ENCODE data around the gene B3GALT4. TPM values are rescaled to one million over a fixed set of nuclear protein-coding genes. Genes with fewer than 3 reads are reported as not detected.

Gene B3GALT4
- total RNA-seq, 2 experiments from 2014 or later = 11.1 to 12.7 TPM

DNA sequence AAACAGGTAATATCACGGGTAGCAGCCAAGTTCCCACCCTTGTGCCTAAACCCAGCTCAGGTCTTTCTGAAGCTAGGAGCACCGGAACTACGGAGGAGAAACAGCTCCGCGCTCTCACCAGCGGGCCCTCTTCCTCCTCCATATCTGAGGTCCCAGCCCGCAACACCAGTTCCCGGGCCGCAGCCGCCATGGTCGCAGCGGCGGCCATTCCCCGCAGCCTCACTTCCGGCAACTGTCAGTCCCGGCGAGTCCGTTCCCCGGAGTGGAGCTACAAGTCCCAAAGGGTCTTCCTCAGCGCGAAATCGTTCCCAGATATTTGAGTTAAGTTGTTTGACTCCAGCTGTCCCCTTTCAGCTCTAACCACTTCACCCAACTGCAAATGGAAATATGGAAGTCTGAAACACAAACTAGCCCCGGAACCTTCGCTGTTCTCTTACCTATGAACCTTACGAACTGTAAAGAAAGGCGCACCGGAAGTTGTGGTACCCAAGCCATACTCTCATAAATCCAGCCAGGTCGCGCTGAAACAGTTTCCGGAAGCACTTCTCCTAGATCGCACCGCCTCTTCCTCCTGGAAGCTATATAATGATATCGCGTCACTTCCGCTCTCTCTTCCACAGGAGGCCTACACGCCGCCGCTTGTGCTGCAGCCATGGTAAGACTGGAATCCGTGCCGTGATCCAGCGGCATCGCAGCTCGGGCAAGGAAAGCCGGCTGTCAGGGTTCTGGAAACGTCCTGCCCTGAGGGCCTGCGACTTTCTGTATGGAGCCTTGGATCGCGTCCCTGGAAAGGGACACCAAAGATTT lies 5.3 kb upstream of the B3GALT4 start, which contains the start of the genes RPS18 and VPS52:
TSS of gene RPS18 (plus strand) at position 608 of the 807 bp plus-strand sequence. CDS start at position 653, 45 bp downstream.
TSS of gene VPS52 (minus strand) at position 409 of the 807 bp plus-strand sequence. CDS start at position 208, 201 bp downstream.
- DNase-seq = peak; percentile 83 to 98 (median 89)
- H3K4me1 ChIP-seq (ENCODE audit: insufficient read depth, low read length) = peaks cover 62% of the 10 kb centered on the region
- Mint-ChIP-seq H3K4me1 (ENCODE audit: low read depth) (peaks cover 70% of the 10 kb centered on the region), H3K27ac (peak within 1 kb of the TSS; percentile 97), H3K9me3 (no peaks in the 10 kb centered on the region), H3K27me3 (no peaks in the 10 kb centered on the region), H3K36me3 (ENCODE audit: low read depth) (peaks cover 93% of the 10 kb centered on the region), H3K4me3 (peak within 1 kb of the TSS; percentile 96)
- H3K27me3 ChIP-seq (ENCODE audit: control insufficient read depth in 1 of 2, insufficient read depth in 2 of 2, low read length in 2 of 2) = no peaks in the 10 kb centered on the region
- no peaks in the 10 kb centered on the region for H3K9me3 ChIP-seq (ENCODE audit: control insufficient read depth in 1 of 2, insufficient read depth in 1 of 2, low read length in 2 of 2)
- peak; percentile 80 for ATAC-seq (ENCODE audit: poor library complexity)
- peaks cover 74% of the 10 kb centered on the region for H3K36me3 ChIP-seq (ENCODE audit: insufficient read depth, low read length)
- POLR2A ChIA-PET = interaction anchor here (0.6 to 4.2 kb wide), 39 partner anchors 9 to 1313 kb away, joined by 3 to 105 read pairs (median 5); partner anchors contain the start of genes BAK1, BRD2, CUTA and HLA-DPB1
- CTCF ChIA-PET = interaction anchor here (0.6 to 2.0 kb wide), 9 partner anchors 18 to 1369 kb away, joined by 3 to 16 read pairs (median 4); partner anchors contain the start of genes PFDN6, UQCC2 and WDR46
- no peak for TF ChIP-seq CTCF (IDR thresholded peaks at IDR 0.05)
- H3K4me3 ChIP-seq (ENCODE audit: low read length) = peak within 1 kb of the TSS; percentile 93
- H3K27ac ChIP-seq (ENCODE audit: low read depth in 1 of 2, low read length in 2 of 2) = peak within 1 kb of the TSS; percentile 92
- intact Hi-C loops (cut with DNase I, micrococcal nuclease) = loop anchor here (1.0 to 10.0 kb wide), 11 partner anchors 18 to 1369 kb away; partner anchors contain the start of genes PFDN6 (in 2 of the 2), RXRB (in 2 of the 2), SLC39A7 (in 2 of the 2) and WDR46 (in 2 of the 2)

DNA sequence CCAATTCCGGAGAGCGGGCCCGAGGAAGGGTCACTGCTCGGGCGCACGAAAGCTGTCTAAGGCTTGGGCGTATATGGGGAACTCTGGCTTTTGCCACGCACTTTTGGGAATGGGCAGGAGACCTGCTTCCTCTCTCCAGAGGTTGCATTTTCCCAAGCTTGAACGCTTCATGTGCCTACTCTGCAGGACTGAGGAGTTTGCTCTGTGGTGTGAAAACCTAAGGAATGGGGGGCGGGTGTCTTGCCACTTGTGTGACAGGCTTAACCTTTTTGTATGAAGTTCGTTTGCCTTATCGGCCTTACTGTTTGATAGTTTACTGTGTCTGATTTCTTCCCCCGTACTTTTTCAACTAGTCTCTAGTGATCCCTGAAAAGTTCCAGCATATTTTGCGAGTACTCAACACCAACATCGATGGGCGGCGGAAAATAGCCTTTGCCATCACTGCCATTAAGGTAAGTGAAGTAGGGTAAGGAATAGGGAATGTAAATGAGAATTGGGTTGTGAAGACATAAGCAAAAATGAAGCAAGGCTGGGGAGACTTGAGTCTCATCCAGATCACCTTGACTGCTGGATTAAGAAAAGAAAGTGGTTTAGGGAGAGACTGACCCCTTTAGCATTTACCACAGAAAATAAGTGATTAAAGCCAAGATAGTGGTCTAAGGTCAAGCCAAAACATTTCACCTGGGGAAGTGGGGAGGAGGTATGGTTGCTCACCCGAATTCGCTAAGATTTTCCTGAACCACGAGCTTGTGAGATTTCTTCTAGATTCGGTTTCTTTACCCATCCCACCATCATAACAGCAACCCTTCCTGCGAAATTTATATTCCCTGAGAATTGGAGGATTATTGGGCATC lies 4.4 kb upstream of the B3GALT4 start:
- DNase-seq = peak in 2 of 14 experiments; percentile 17 to 30
- H3K27ac Mint-ChIP-seq = peak overlapping the region; percentile 97
- no peak for TF ChIP-seq CTCF (IDR thresholded peaks at IDR 0.05)
- peaks cover 75% of the 10 kb centered on the region for H3K4me1 Mint-ChIP-seq (ENCODE audit: low read depth)
- H3K27me3 Mint-ChIP-seq = no peaks in the 10 kb centered on the region
- ChIA-PET POLR2A (interaction anchor here (0.6 to 4.2 kb wide), 36 partner anchors 8 to 1314 kb away, joined by 3 to 105 read pairs (median 5); partner anchors contain the start of genes BAK1, BRD2, CUTA and HLA-DPB1), CTCF (interaction anchor here (0.6 to 2.0 kb wide), 6 partner anchors 17 to 439 kb away, joined by 3 to 16 read pairs (median 4); partner anchors contain the start of genes PFDN6, UQCC2 and WDR46)
- peaks cover 66% of the 10 kb centered on the region for H3K36me3 ChIP-seq (ENCODE audit: insufficient read depth, low read length)
- H3K4me3 Mint-ChIP-seq = peak overlapping the region; percentile 96
- H3K9me3 ChIP-seq (ENCODE audit: control insufficient read depth in 1 of 2, insufficient read depth in 1 of 2, low read length in 2 of 2) = no peaks in the 10 kb centered on the region
- H3K9me3 Mint-ChIP-seq = no peaks in the 10 kb centered on the region
- H3K4me1 ChIP-seq (ENCODE audit: insufficient read depth, low read length) = peaks cover 67% of the 10 kb centered on the region
- peak overlapping the region; percentile 93 for H3K4me3 ChIP-seq (ENCODE audit: low read length)
- H3K36me3 Mint-ChIP-seq (ENCODE audit: low read depth) = peaks cover 90% of the 10 kb centered on the region
- no peaks in the 10 kb centered on the region for H3K27me3 ChIP-seq (ENCODE audit: control insufficient read depth in 1 of 2, insufficient read depth in 2 of 2, low read length in 2 of 2)
- intact Hi-C loops (cut with DNase I, micrococcal nuclease) = loop anchor here (2.0 to 10.0 kb wide), 6 partner anchors 40 to 1370 kb away; partner anchors contain the start of genes LEMD2 (in 1 of the 2), RXRB (in 1 of the 2), SLC39A7 (in 1 of the 2) and TAPBP (in 1 of the 2)
- peak overlapping the region; percentile 92 for H3K27ac ChIP-seq (ENCODE audit: low read depth in 1 of 2, low read length in 2 of 2)
- ATAC-seq (ENCODE audit: poor library complexity) = peak; percentile 3

Measured in CD4-positive, alpha-beta T cell (primary cell).